ENCODE data around the gene GFM1. TPM values are rescaled to one million over a fixed set of nuclear protein-coding genes. Genes with fewer than 3 reads are reported as not detected.

Gene GFM1
- total RNA-seq, 1 experiment from 2014 or later, result 44.5 TPM

GRCh38 chr3:158625881-158626280, 18.4 kb upstream of the GFM1 start:
- TF ChIP-seq FOXJ3 (CRISPR knock-in tag; IDR thresholded peaks at IDR 0.05; ENCODE audit: borderline replicate concordance), result no peak
- TF ChIP-seq ERG (CRISPR knock-in tag; IDR thresholded peaks at IDR 0.05), result no peak
- TF ChIP-seq E2F5 (CRISPR knock-in tag; IDR thresholded peaks at IDR 0.05), result no peak
- TF ChIP-seq, protein P1, sequence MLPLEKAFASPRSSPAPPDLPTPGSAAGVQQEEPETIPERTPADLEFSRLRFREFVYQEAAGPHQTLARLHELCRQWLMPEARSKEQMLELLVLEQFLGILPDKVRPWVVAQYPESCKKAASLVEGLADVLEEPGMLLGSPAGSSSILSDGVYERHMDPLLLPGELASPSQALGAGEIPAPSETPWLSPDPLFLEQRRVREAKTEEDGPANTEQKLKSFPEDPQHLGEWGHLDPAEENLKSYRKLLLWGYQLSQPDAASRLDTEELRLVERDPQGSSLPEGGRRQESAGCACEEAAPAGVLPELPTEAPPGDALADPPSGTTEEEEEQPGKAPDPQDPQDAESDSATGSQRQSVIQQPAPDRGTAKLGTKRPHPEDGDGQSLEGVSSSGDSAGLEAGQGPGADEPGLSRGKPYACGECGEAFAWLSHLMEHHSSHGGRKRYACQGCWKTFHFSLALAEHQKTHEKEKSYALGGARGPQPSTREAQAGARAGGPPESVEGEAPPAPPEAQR (CRISPR knock-in tag; IDR thresholded peaks at IDR 0.05), result no peak
- TF ChIP-seq SMAD3 (CRISPR knock-in tag; IDR thresholded peaks at IDR 0.05; ENCODE audit: borderline replicate concordance), result no peak
- TF ChIP-seq NFATC4 (CRISPR knock-in tag; IDR thresholded peaks at IDR 0.05), result no peak
- TF ChIP-seq PREB (CRISPR knock-in tag; IDR thresholded peaks at IDR 0.05; ENCODE audit: borderline replicate concordance), result no peak
- TF ChIP-seq ZNF263 (CRISPR knock-in tag; IDR thresholded peaks at IDR 0.05; ENCODE audit: low read depth), result no peak
- no peak for TF ChIP-seq SP1 (CRISPR knock-in tag; conservative IDR thresholded peaks at IDR 0.05)
- no peak for DNase-seq (ENCODE audit: low spot score)
- ChIA-PET POLR2A (no interaction called here), CTCF (no interaction called here)
- Mint-ChIP-seq H3K27ac (no peak overlapping the region), H3K4me1 (0 out of 2 replicates have a peak, but pooled peaks cover under 1% of the 10 kb centered on the region), H3K27me3 (ENCODE audit: low read depth) (no peaks in the 10 kb centered on the region), H3K9me3 (peaks cover 35% of the 10 kb centered on the region), H3K36me3 (peaks cover 3% of the 10 kb centered on the region), H3K4me3 (no peak overlapping the region)
- no peak for ATAC-seq

GRCh38 chr3:158631981-158632380, 12.3 kb upstream of the GFM1 start:
- ChIA-PET POLR2A (no interaction called here), CTCF (interaction anchor here (1.1 kb wide), 1 partner anchor 96 kb away, joined by 3 read pairs; no protein-coding TSS in a partner anchor)
- Mint-ChIP-seq H3K4me3 (no peak overlapping the region), H3K9me3 (peaks cover 45% of the 10 kb centered on the region), H3K36me3 (peaks cover 18% of the 10 kb centered on the region), H3K27me3 (ENCODE audit: low read depth) (peaks cover 14% of the 10 kb centered on the region), H3K27ac (no peak overlapping the region), H3K4me1 (peaks cover 19% of the 10 kb centered on the region)
- ATAC-seq (no peak), DNase-seq (ENCODE audit: low spot score) (no peak)
- TF ChIP-seq GRHL2 (CRISPR knock-in tag; IDR thresholded peaks at IDR 0.05; ENCODE audit: insufficient replicate concordance, severe bottlenecking), result no peak
- TF ChIP-seq, protein P2, sequence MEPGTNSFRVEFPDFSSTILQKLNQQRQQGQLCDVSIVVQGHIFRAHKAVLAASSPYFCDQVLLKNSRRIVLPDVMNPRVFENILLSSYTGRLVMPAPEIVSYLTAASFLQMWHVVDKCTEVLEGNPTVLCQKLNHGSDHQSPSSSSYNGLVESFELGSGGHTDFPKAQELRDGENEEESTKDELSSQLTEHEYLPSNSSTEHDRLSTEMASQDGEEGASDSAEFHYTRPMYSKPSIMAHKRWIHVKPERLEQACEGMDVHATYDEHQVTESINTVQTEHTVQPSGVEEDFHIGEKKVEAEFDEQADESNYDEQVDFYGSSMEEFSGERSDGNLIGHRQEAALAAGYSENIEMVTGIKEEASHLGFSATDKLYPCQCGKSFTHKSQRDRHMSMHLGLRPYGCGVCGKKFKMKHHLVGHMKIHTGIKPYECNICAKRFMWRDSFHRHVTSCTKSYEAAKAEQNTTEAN (CRISPR knock-in tag; IDR thresholded peaks at IDR 0.05), result no peak
- TF ChIP-seq PREB (CRISPR knock-in tag; IDR thresholded peaks at IDR 0.05; ENCODE audit: borderline replicate concordance), result no peak
- TF ChIP-seq, protein P3, sequence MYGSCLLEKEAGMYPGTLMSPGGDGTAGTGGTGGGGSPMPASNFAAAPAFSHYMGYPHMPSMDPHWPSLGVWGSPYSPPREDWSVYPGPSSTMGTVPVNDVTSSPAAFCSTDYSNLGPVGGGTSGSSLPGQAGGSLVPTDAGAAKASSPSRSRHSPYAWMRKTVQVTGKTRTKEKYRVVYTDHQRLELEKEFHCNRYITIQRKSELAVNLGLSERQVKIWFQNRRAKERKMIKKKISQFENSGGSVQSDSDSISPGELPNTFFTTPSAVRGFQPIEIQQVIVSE (CRISPR knock-in tag; IDR thresholded peaks at IDR 0.05; ENCODE audit: borderline replicate concordance), result no peak
- TF ChIP-seq NR2C2 (CRISPR knock-in tag; IDR thresholded peaks at IDR 0.05), result no peak
- TF ChIP-seq, protein P1 (CRISPR knock-in tag; IDR thresholded peaks at IDR 0.05), result no peak
- no peak for TF ChIP-seq AFF4 (CRISPR knock-in tag; IDR thresholded peaks at IDR 0.05; ENCODE audit: borderline replicate concordance)
- TF ChIP-seq GABPB1 (CRISPR knock-in tag; IDR thresholded peaks at IDR 0.05), result no peak
- TF ChIP-seq ESRRA (CRISPR knock-in tag; IDR thresholded peaks at IDR 0.05; ENCODE audit: borderline replicate concordance), result no peak
- TF ChIP-seq, protein P4, sequence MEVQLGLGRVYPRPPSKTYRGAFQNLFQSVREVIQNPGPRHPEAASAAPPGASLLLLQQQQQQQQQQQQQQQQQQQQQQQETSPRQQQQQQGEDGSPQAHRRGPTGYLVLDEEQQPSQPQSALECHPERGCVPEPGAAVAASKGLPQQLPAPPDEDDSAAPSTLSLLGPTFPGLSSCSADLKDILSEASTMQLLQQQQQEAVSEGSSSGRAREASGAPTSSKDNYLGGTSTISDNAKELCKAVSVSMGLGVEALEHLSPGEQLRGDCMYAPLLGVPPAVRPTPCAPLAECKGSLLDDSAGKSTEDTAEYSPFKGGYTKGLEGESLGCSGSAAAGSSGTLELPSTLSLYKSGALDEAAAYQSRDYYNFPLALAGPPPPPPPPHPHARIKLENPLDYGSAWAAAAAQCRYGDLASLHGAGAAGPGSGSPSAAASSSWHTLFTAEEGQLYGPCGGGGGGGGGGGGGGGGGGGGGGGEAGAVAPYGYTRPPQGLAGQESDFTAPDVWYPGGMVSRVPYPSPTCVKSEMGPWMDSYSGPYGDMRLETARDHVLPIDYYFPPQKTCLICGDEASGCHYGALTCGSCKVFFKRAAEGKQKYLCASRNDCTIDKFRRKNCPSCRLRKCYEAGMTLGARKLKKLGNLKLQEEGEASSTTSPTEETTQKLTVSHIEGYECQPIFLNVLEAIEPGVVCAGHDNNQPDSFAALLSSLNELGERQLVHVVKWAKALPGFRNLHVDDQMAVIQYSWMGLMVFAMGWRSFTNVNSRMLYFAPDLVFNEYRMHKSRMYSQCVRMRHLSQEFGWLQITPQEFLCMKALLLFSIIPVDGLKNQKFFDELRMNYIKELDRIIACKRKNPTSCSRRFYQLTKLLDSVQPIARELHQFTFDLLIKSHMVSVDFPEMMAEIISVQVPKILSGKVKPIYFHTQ (CRISPR knock-in tag; IDR thresholded peaks at IDR 0.05), result no peak
